Measurements from ENCODE around the gene NLRP13. TPM values are rescaled to one million over a fixed set of nuclear protein-coding genes. Genes with fewer than 3 reads are reported as not detected.

The NLRP13 gene
- total RNA-seq, 1 donor from 2014 or later = not detected

GRCh38 chr19:55902080-55902751 is 29.9 kb downstream of the NLRP13 start:
- no peak for DNase-seq

- no peak for DNase-seq
Measured at GRCh38 chr19:55901369-55902079, 30.6 kb downstream of the NLRP13 start.

- DNase-seq = no peak
Measured at GRCh38 chr19:55898911-55899310, 33.2 kb downstream of the NLRP13 start.

- DNase-seq = no peak
Measured at GRCh38 chr19:55882626-55883025, 49.5 kb downstream of the NLRP13 start.

GRCh38 chr19:55877211-55877610 is 54.9 kb downstream of the NLRP13 start:
- no peak for DNase-seq

GRCh38 chr19:55870736-55871135 is 61.4 kb downstream of the NLRP13 start:
- no peak for DNase-seq

- DNase-seq = no peak
Measured at GRCh38 chr19:55867101-55867500, 65.0 kb downstream of the NLRP13 start.

- DNase-seq = no peak
Measured at GRCh38 chr19:55866521-55866920, 65.6 kb downstream of the NLRP13 start.

GRCh38 chr19:55858969-55859368 is 73.2 kb downstream of the NLRP13 start:
- no peak for DNase-seq

- DNase-seq = no peak
Measured at GRCh38 chr19:55858401-55858800, 73.7 kb downstream of the NLRP13 start.

- DNase-seq = no peak
Measured at GRCh38 chr19:55857974-55858373, 74.2 kb downstream of the NLRP13 start.

- DNase-seq = no peak
Measured at GRCh38 chr19:55857149-55857548, 75.0 kb downstream of the NLRP13 start.

- DNase-seq = no peak
Measured at GRCh38 chr19:55855160-55855559, 77.0 kb downstream of the NLRP13 start.

Other genes with a start within 250 kb of the NLRP13 start
- not detected in 2 replicates for gene NLRP9, start 193.9 kb downstream of the NLRP13 start, total RNA-seq
- 0.14 and 0.51 TPM in 2 replicates for gene RFPL4A, start 173.2 kb downstream of the NLRP13 start, total RNA-seq
- gene RFPL4AL1, start 163.2 kb downstream of the NLRP13 start, total RNA-seq = 0.68 TPM in 1 of 2 replicates, not detected in the other
- 0.05 TPM in 1 of 2 replicates, not detected in the other for gene NLRP11, start 100.3 kb downstream of the NLRP13 start, total RNA-seq
- gene NLRP4, start 95.8 kb downstream of the NLRP13 start, total RNA-seq = under 0.01 TPM in 1 of 2 replicates, not detected in the other
- gene NLRP8, start 15.5 kb upstream of the NLRP13 start, total RNA-seq = not detected in 2 replicates
- gene NLRP5, start 54.4 kb upstream of the NLRP13 start, total RNA-seq = not detected in 2 replicates
- 30.0 and 41.2 TPM in 2 replicates for gene ZNF787, start 189.0 kb upstream of the NLRP13 start, total RNA-seq
- 22.6 and 26.3 TPM in 2 replicates for gene ZNF444, start 209.0 kb upstream of the NLRP13 start, total RNA-seq
- gene GALP, start 243.7 kb upstream of the NLRP13 start, total RNA-seq = not detected in 2 replicates